Measurements from ENCODE around the gene TRIM43.
"Not testable (repeated sequence)": the region's sequence is repeated elsewhere in the genome, so short reads cannot be mapped to it uniquely, and the experiment has no call there.

Gene TRIM43

GRCh38 chr2:95641787-95642186 is 50.0 kb downstream of the TRIM43 start:
- DNase-seq: not testable (repeated sequence)

- DNase-seq: not testable (repeated sequence)
Measured at GRCh38 chr2:95642360-95642759, 50.6 kb downstream of the TRIM43 start.

GRCh38 chr2:95642951-95643350 is 51.1 kb downstream of the TRIM43 start:
- DNase-seq: not testable (repeated sequence)

- not testable (repeated sequence) for DNase-seq
Measured at GRCh38 chr2:95645312-95645711, 53.5 kb downstream of the TRIM43 start.

GRCh38 chr2:95646274-95646994 is 54.6 kb downstream of the TRIM43 start:
- not testable (repeated sequence) for DNase-seq

- not testable (repeated sequence) for DNase-seq
Measured at GRCh38 chr2:95648894-95649544, 57.2 kb downstream of the TRIM43 start.

Measured in hippocampal formation (tissue), 2 donors.